Measurements from ENCODE around the gene SRXN1.
A peak's percentile ranks its signal among the peaks of the same experiment; 100 is the strongest.

The SRXN1 gene

GRCh38 chr20:675453-676314 lies 22.7 kb upstream of the SRXN1 start, which contains the start of gene SCRT2:
SCRT2 (minus strand) TSS chr20:675802; CDS start chr20:675601, 201 bp downstream.
- peak; percentile 49 for DNase-seq (ENCODE audit: low spot score)

- no peak for DNase-seq (ENCODE audit: low spot score)
Observed at GRCh38 chr20:675033-675452, 22.0 kb upstream of the SRXN1 start.

- DNase-seq (ENCODE audit: low spot score), result no peak
Observed at GRCh38 chr20:673603-674001, 20.6 kb upstream of the SRXN1 start.

GRCh38 chr20:672963-673602 lies 20.1 kb upstream of the SRXN1 start:
- no peak for DNase-seq (ENCODE audit: low spot score)

- no peak for DNase-seq (ENCODE audit: low spot score)
Observed at GRCh38 chr20:671252-672030, 18.4 kb upstream of the SRXN1 start.

- no peak for DNase-seq (ENCODE audit: low spot score)
Observed at GRCh38 chr20:669573-669972, 16.6 kb upstream of the SRXN1 start.

GRCh38 chr20:668638-669037 lies 15.6 kb upstream of the SRXN1 start:
- DNase-seq (ENCODE audit: low spot score), result no peak

GRCh38 chr20:668050-668449 lies 15.1 kb upstream of the SRXN1 start:
- DNase-seq (ENCODE audit: low spot score), result no peak

GRCh38 chr20:667351-668034 lies 14.5 kb upstream of the SRXN1 start:
- peak; percentile 62 for DNase-seq (ENCODE audit: low spot score)

- no peak for DNase-seq (ENCODE audit: low spot score)
Observed at GRCh38 chr20:666877-667276, 13.9 kb upstream of the SRXN1 start.

- DNase-seq (ENCODE audit: low spot score), result no peak
Observed at GRCh38 chr20:665276-665675, 12.3 kb upstream of the SRXN1 start.

GRCh38 chr20:664576-664975 lies 11.6 kb upstream of the SRXN1 start:
- no peak for DNase-seq (ENCODE audit: low spot score)

GRCh38 chr20:664151-664550 lies 11.2 kb upstream of the SRXN1 start:
- DNase-seq (ENCODE audit: low spot score), result no peak

GRCh38 chr20:663315-664090 lies 10.5 kb upstream of the SRXN1 start:
- DNase-seq (ENCODE audit: low spot score), result no peak

GRCh38 chr20:662277-663192 lies 9.5 kb upstream of the SRXN1 start:
- DNase-seq (ENCODE audit: low spot score), result no peak

GRCh38 chr20:661474-662270 lies 8.7 kb upstream of the SRXN1 start:
- DNase-seq (ENCODE audit: low spot score), result no peak

GRCh38 chr20:658731-659291 lies 5.8 kb upstream of the SRXN1 start:
- no peak for DNase-seq (ENCODE audit: low spot score)

- no peak for DNase-seq (ENCODE audit: low spot score)
Observed at GRCh38 chr20:658202-658601, 5.2 kb upstream of the SRXN1 start.

Measured in CD4-positive, alpha-beta T cell treated with Interleukin-15 for 4 hours (primary cell).